H9 (cell line): Measurements from ENCODE around the gene KANK2. TPM values are rescaled to one million over a fixed set of nuclear protein-coding genes. Genes with fewer than 3 reads are reported as not detected.

ENCODE experiments used
- DNase-seq: peaks from one replicate; pipeline ENCODE4 v3.0.0-alpha.2; 2017
- H2AFZ ChIP-seq: one replicate; pipeline ENCODE4 v1.6.1; 2013; ENCODE audit warnings: mild to moderate bottlenecking, low read length, control low read depth, moderate library complexity
- H2AK5ac ChIP-seq: 2 replicates; pipeline ENCODE4 v1.6.1; 2013; ENCODE audit warnings: low read length, control low read depth, mixed read lengths; ENCODE audit not compliant: insufficient read length
- H2BK120ac ChIP-seq: one replicate; pipeline ENCODE4 v1.6.1; 2013; ENCODE audit warnings: low read depth, mild to moderate bottlenecking, low read length, control low read depth, inconsistent platforms; ENCODE audit not compliant: poor library complexity, severe bottlenecking
- H2BK12ac ChIP-seq: 2 replicates; pipeline ENCODE4 v1.6.1; 2013; ENCODE audit warnings: low read length, control low read depth, mixed read lengths, low read depth; ENCODE audit not compliant: insufficient read length
- H2BK15ac ChIP-seq: 2 replicates; pipeline ENCODE4 v1.6.1; 2013; ENCODE audit warnings: low read depth, low read length, control low read depth
- H2BK20ac ChIP-seq: one replicate; pipeline ENCODE4 v1.6.1; 2013; ENCODE audit warnings: low read depth, mild to moderate bottlenecking, low read length, control low read depth, inconsistent platforms; ENCODE audit not compliant: poor library complexity, severe bottlenecking
- H2BK5ac ChIP-seq: 2 replicates; pipeline ENCODE4 v1.6.1; 2013; ENCODE audit warnings: low read length, control low read depth, mixed read lengths; ENCODE audit not compliant: insufficient read length
- H3K14ac ChIP-seq: 2 replicates; pipeline ENCODE4 v1.6.1; 2013; ENCODE audit warnings: low read length, control low read depth; ENCODE audit not compliant: insufficient read depth
- H3K18ac ChIP-seq: 2 replicates; pipeline ENCODE4 v1.6.1; 2013; ENCODE audit warnings: low read depth, mild to moderate bottlenecking, mixed read lengths, low read length, control low read depth; ENCODE audit not compliant: insufficient read length
- H3K23ac ChIP-seq: 2 replicates; pipeline ENCODE4 v1.6.1; 2013; ENCODE audit warnings: low read length, control low read depth, mixed read lengths, low read depth; ENCODE audit not compliant: insufficient read length
- H3K23me2 ChIP-seq: 2 replicates; pipeline ENCODE4 v1.6.1; 2013; ENCODE audit warnings: low read depth, mild to moderate bottlenecking, mixed read lengths, low read length, control low read depth; ENCODE audit not compliant: insufficient read length, poor library complexity, severe bottlenecking
- H3K27ac ChIP-seq: 2 replicates; pipeline ENCODE4 v1.5.1; 2013; ENCODE audit warnings: low read length, control low read depth, mixed read lengths, low read depth; ENCODE audit not compliant: insufficient read length
- H3K27me3 ChIP-seq: 2 replicates; pipeline ENCODE4 v1.6.1; 2013; ENCODE audit warnings: low read length, control low read depth, inconsistent platforms; ENCODE audit not compliant: insufficient read depth
- H3K4ac ChIP-seq: 2 replicates; pipeline ENCODE4 v1.6.1; 2013; ENCODE audit warnings: low read depth, mild to moderate bottlenecking, control low read depth, inconsistent platforms, low read length, moderate library complexity
- H3K4me1 ChIP-seq: 2 replicates; pipeline ENCODE4 v1.6.1; 2013; ENCODE audit warnings: low read length, control low read depth, inconsistent platforms; ENCODE audit not compliant: insufficient read depth
- H3K4me2 ChIP-seq: 2 replicates; pipeline ENCODE4 v1.6.1; 2013; ENCODE audit warnings: low read length, control low read depth, mixed read lengths; ENCODE audit not compliant: insufficient read length, insufficient read depth
- H3K56ac ChIP-seq: 2 replicates; pipeline ENCODE4 v1.6.1; 2013; ENCODE audit warnings: low read depth, mild to moderate bottlenecking, mixed read lengths, low read length, control low read depth; ENCODE audit not compliant: insufficient read length
- H3K79me1 ChIP-seq: 2 replicates; pipeline ENCODE4 v1.6.1; 2013; ENCODE audit warnings: low read depth, mild to moderate bottlenecking, moderate library complexity, low read length, control low read depth, inconsistent platforms; ENCODE audit not compliant: insufficient read depth, poor library complexity, severe bottlenecking
- H3K79me2 ChIP-seq: 2 replicates; pipeline ENCODE4 v1.6.1; 2013; ENCODE audit warnings: low read length, control low read depth, inconsistent platforms; ENCODE audit not compliant: insufficient read depth
- H3K9ac ChIP-seq: 2 replicates; pipeline ENCODE4 v1.6.1; 2013; ENCODE audit warnings: low read length, control low read depth, mixed read lengths; ENCODE audit not compliant: insufficient read length; ENCODE audit errors: extremely low read depth
- H3K9me3 ChIP-seq: one replicate; pipeline ENCODE4 v1.6.1; 2013; ENCODE audit warnings: low read depth, low read length, inconsistent platforms; ENCODE audit not compliant: control insufficient read depth
- H3T11ph ChIP-seq: one replicate; pipeline ENCODE4 v1.6.1; 2013; ENCODE audit warnings: mild to moderate bottlenecking, low read length, control low read depth, inconsistent platforms
- H4K20me1 ChIP-seq: one replicate; pipeline ENCODE4 v1.6.1; 2013; ENCODE audit not compliant: control insufficient read depth, insufficient read length, insufficient read depth
- H4K5ac ChIP-seq: 2 replicates; pipeline ENCODE4 v1.6.1; 2013; ENCODE audit warnings: low read depth, mild to moderate bottlenecking, mixed read lengths, low read length, control low read depth; ENCODE audit not compliant: insufficient read length
- H4K8ac ChIP-seq: replicated peaks from 2 replicates; pipeline ENCODE4 v1.6.1; 2013; ENCODE audit warnings: low read length, control low read depth, mixed read lengths, low read depth; ENCODE audit not compliant: insufficient read length
- H4K91ac ChIP-seq: 2 replicates; pipeline ENCODE4 v1.6.1; 2013; ENCODE audit warnings: low read depth, mild to moderate bottlenecking, moderate library complexity, mixed read lengths, low read length, control low read depth; ENCODE audit not compliant: insufficient read length
- H3K27ac Mint-ChIP-seq, 3 experiments: 2 replicates in 2 of 3; 3 replicates in 1 of 3; pipeline ENCODE4 v1.8.0; 2020 to 2021; ENCODE audit warnings: mixed read lengths in 3 of 3, mild to moderate bottlenecking in 1 of 3, moderate library complexity in 1 of 3
- H3K27me3 Mint-ChIP-seq: 2 replicates; pipeline ENCODE4 v1.8.0; 2021; ENCODE audit warnings: low read depth, mild to moderate bottlenecking, moderate library complexity, mixed read lengths
- H3K36me3 Mint-ChIP-seq, 3 experiments: 2 replicates in 2 of 3; 3 replicates in 1 of 3; pipeline ENCODE4 v1.8.0; 2020 to 2021; ENCODE audit warnings: low read depth in 3 of 3, mixed read lengths in 3 of 3; ENCODE audit not compliant: insufficient read depth in 1 of 3
- H3K4me1 Mint-ChIP-seq, 2 experiments: 2 replicates each; pipeline ENCODE4 v1.8.0; 2020; ENCODE audit warnings: mixed read lengths in 2 of 2
- H3K4me3 Mint-ChIP-seq, 2 experiments: 2 replicates in 1 of 2; 3 replicates in 1 of 2; pipeline ENCODE4 v1.8.0; 2020 to 2021; ENCODE audit warnings: mild to moderate bottlenecking in 2 of 2, mixed read lengths in 2 of 2, moderate library complexity in 1 of 2
- H3K9me3 Mint-ChIP-seq, 2 experiments: 2 replicates in 1 of 2; 3 replicates in 1 of 2; pipeline ENCODE4 v1.8.0; 2020; ENCODE audit warnings: mild to moderate bottlenecking in 2 of 2, mixed read lengths in 2 of 2, moderate library complexity in 1 of 2
- WGBS: extraction: QIAGEN DNeasy Blood & Tissue Kit; methylation state at CpG from one replicate; pipeline ENCODE4 v1.1.7; 2013; ENCODE audit warnings: missing lambda C conversion rate, low lambda C conversion rate, mixed read lengths; ENCODE audit not compliant: insufficient read length; ENCODE audit errors: extremely low coverage; 5-methylcytosine and 5-hydroxymethylcytosine counted together
- total RNA-seq: library from RNA; stranded (reverse); gene quantifications from 2 replicates; pipeline ENCODE4 v1.2.1, GENCODE V29; 2021
- TF ChIP-seq, protein P1 (sequence below): fragments of 200-600 bp; sonication (generic); conservative IDR thresholded peaks from 3 replicates; pipeline ENCODE4 v1.8.0; 2021; ENCODE audit warnings: antibody characterized with exemption, mild to moderate bottlenecking

The KANK2 gene
- total RNA-seq, 1 experiment from 2014 or later: 42.0 TPM

- Histone ChIP-seq H3K79me2 (no peaks in the 10 kb centered on the region), H3K4me1 (no peaks in the 10 kb centered on the region; the same call in 1 of the 2 replicates), H3K14ac (no peak overlapping the region), H2BK5ac (no peak overlapping the region), H3K27ac (no peak overlapping the region), H3K79me1 (no peaks in the 10 kb centered on the region), H3K18ac (no peak overlapping the region), H3K4ac (no peak overlapping the region), H3K9ac (no peak overlapping the region), H2BK20ac (no peak overlapping the region), H3K27me3 (no peaks in the 10 kb centered on the region), H4K5ac (no peak overlapping the region), H4K91ac (no peak overlapping the region), H3K4me2 (no peak overlapping the region), H3K9me3 (no peaks in the 10 kb centered on the region), H4K20me1 (no peaks in the 10 kb centered on the region), H4K8ac (no peak overlapping the region), H2BK15ac (no peak overlapping the region), H2BK120ac (no peak overlapping the region), H2BK12ac (no peak overlapping the region), H2AK5ac (no peak overlapping the region), H3K56ac (no peak overlapping the region), H2AFZ (no peak overlapping the region), H3T11ph (no peak overlapping the region), H3K23me2 (peaks cover 4% of the 10 kb centered on the region), H3K23ac (no peak overlapping the region)
- H3K27ac Mint-ChIP-seq: no peak overlapping the region
- no peak for DNase-seq
- H3K36me3 Mint-ChIP-seq: peaks cover 9 to 28% (median 27%) of the 10 kb centered on the region in 3 experiments; a peak in 6 of 7 replicates
- H3K9me3 Mint-ChIP-seq: no peaks in the 10 kb centered on the region
- H3K4me3 Mint-ChIP-seq: no peak overlapping the region
- peaks cover 2% of the 10 kb centered on the region; the same call in 1 of the 2 replicates for H3K27me3 Mint-ChIP-seq
- WGBS: no CpG with 5 or more reads among the region's 68 CpGs
- TF ChIP-seq, protein P1, sequence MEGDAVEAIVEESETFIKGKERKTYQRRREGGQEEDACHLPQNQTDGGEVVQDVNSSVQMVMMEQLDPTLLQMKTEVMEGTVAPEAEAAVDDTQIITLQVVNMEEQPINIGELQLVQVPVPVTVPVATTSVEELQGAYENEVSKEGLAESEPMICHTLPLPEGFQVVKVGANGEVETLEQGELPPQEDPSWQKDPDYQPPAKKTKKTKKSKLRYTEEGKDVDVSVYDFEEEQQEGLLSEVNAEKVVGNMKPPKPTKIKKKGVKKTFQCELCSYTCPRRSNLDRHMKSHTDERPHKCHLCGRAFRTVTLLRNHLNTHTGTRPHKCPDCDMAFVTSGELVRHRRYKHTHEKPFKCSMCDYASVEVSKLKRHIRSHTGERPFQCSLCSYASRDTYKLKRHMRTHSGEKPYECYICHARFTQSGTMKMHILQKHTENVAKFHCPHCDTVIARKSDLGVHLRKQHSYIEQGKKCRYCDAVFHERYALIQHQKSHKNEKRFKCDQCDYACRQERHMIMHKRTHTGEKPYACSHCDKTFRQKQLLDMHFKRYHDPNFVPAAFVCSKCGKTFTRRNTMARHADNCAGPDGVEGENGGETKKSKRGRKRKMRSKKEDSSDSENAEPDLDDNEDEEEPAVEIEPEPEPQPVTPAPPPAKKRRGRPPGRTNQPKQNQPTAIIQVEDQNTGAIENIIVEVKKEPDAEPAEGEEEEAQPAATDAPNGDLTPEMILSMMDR: no peak
- H3K4me1 Mint-ChIP-seq: peaks cover 6 to 10% of the 10 kb centered on the region in 2 experiments
Observed at GRCh38 chr19:11192957-11193939, 4.1 kb downstream of the KANK2 start.
